Endodermal cell (in vitro differentiated cells): ENCODE measurements around the gene FZD8. TPM values are rescaled to one million over a fixed set of nuclear protein-coding genes. Genes with fewer than 3 reads are reported as not detected.
A peak's percentile ranks its signal among the peaks of the same experiment; 100 is the strongest.

ENCODE experiments used
- DNase-seq: peaks from one replicate; pipeline ENCODE4 v3.0.0-alpha.2; 2017
- H3K27ac ChIP-seq: 2 replicates; pipeline ENCODE4 v1.5.1; 2013; ENCODE audit warnings: mild to moderate bottlenecking, low read depth, low read length, moderate library complexity
- H3K27me3 ChIP-seq: 2 replicates; pipeline ENCODE4 v1.6.1; 2013; ENCODE audit warnings: mild to moderate bottlenecking, low read length, moderate library complexity; ENCODE audit not compliant: insufficient read depth, control insufficient read depth, poor library complexity, severe bottlenecking
- H3K36me3 ChIP-seq: 2 replicates; pipeline ENCODE4 v1.7.0; 2013; ENCODE audit warnings: mild to moderate bottlenecking, low read length, moderate library complexity; ENCODE audit not compliant: control insufficient read depth, insufficient read depth
- H3K4me1 ChIP-seq: one replicate; pipeline ENCODE4 v1.7.0; 2013; ENCODE audit warnings: low read length; ENCODE audit not compliant: control insufficient read depth, insufficient read depth
- H3K4me3 ChIP-seq: 2 replicates; pipeline ENCODE4 v1.5.1; 2013; ENCODE audit warnings: mild to moderate bottlenecking, low read length, moderate library complexity
- H3K9ac ChIP-seq: 2 replicates; pipeline ENCODE4 v1.6.1; 2013; ENCODE audit warnings: mild to moderate bottlenecking, low read length, moderate library complexity; ENCODE audit not compliant: poor library complexity, severe bottlenecking; ENCODE audit errors: extremely low read depth
- H3K9me3 ChIP-seq: 2 replicates; pipeline ENCODE4 v1.6.1; 2013; ENCODE audit warnings: mild to moderate bottlenecking, low read length, moderate library complexity; ENCODE audit not compliant: control insufficient read depth
- H3K27ac Mint-ChIP-seq: 2 replicates; pipeline ENCODE4 v1.8.0; 2020; ENCODE audit warnings: mixed read lengths
- H3K27me3 Mint-ChIP-seq: 2 replicates; pipeline ENCODE4 v1.8.0; 2021; ENCODE audit warnings: mild to moderate bottlenecking, mixed read lengths; ENCODE audit not compliant: insufficient read depth
- H3K36me3 Mint-ChIP-seq: 2 replicates; pipeline ENCODE4 v1.8.0; 2020; ENCODE audit warnings: low read depth, mixed read lengths
- H3K4me1 Mint-ChIP-seq: 2 replicates; pipeline ENCODE4 v1.8.0; 2020; ENCODE audit warnings: mixed read lengths
- H3K4me3 Mint-ChIP-seq: 2 replicates; pipeline ENCODE4 v1.8.0; 2020; ENCODE audit warnings: mild to moderate bottlenecking, moderate library complexity, mixed read lengths
- H3K9me3 Mint-ChIP-seq: 2 replicates; pipeline ENCODE4 v1.8.0; 2020; ENCODE audit warnings: mild to moderate bottlenecking, mixed read lengths
- WGBS, 2 experiments: methylation state at CpG; one replicate each; pipeline versions ENCODE4 v1.1.5 to v1.1.7; 2013; ENCODE audit warnings: missing lambda C conversion rate in 2 of 2, mixed read lengths in 1 of 2; ENCODE audit not compliant: insufficient coverage in 1 of 2, insufficient read length in 1 of 2; 5-methylcytosine and 5-hydroxymethylcytosine counted together
- total RNA-seq, 2 donors: library from RNA; stranded (reverse); fragmentation: NEBNext Ultra II Directional in 1 of 2; extraction: Animal tissue kit (Norgen Biotek cat#: 25700) in 1 of 2; gene quantifications; 2 replicates in 1 of 2; 3 replicates in 1 of 2; pipeline ENCODE4 v1.2.1, GENCODE V29; 2021
- TF ChIP-seq, protein P1 (sequence below): fragments of 200-600 bp; sonication (generic); conservative IDR thresholded peaks from 2 replicates; pipeline ENCODE4 v1.5.0; 2021; ENCODE audit warnings: antibody characterized with exemption, mild to moderate bottlenecking

The FZD8 gene
- total RNA-seq, 2 donors from 2014 or later: 133 to 189 TPM

DNA sequence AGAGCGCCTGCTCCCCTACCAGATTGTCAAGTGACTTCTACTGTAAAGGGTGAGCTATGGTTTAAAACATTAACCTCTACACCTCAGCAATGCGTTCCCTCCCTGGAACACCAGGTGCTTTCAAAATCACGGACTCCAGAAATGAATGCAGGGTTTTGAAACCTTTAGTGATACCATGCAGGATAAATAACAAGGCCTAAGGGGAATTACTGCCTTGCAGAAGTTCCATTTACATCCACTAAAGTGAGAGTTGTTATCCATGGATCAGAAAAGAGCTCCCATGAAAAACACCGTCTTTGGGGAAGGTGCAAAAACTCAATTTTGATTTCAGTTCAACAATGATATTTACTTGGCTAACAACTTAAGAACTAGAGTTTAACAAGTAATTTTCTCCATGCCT is 4.0 kb downstream of the FZD8 start:
- H3K4me3 Mint-ChIP-seq: peak overlapping the region; percentile 94
- Histone ChIP-seq H3K4me1 (peaks cover 1% of the 10 kb centered on the region), H3K36me3 (peaks cover 16% of the 10 kb centered on the region), H3K27ac (no peak overlapping the region), H3K4me3 (peak overlapping the region; percentile 91), H3K9me3 (no peaks in the 10 kb centered on the region), H3K27me3 (no peaks in the 10 kb centered on the region), H3K9ac (peak overlapping the region; percentile 36)
- DNase-seq: no peak
- no peaks in the 10 kb centered on the region for H3K27me3 Mint-ChIP-seq
- H3K27ac Mint-ChIP-seq: no peak overlapping the region
- peaks cover 32% of the 10 kb centered on the region for H3K36me3 Mint-ChIP-seq
- TF ChIP-seq, protein P1, sequence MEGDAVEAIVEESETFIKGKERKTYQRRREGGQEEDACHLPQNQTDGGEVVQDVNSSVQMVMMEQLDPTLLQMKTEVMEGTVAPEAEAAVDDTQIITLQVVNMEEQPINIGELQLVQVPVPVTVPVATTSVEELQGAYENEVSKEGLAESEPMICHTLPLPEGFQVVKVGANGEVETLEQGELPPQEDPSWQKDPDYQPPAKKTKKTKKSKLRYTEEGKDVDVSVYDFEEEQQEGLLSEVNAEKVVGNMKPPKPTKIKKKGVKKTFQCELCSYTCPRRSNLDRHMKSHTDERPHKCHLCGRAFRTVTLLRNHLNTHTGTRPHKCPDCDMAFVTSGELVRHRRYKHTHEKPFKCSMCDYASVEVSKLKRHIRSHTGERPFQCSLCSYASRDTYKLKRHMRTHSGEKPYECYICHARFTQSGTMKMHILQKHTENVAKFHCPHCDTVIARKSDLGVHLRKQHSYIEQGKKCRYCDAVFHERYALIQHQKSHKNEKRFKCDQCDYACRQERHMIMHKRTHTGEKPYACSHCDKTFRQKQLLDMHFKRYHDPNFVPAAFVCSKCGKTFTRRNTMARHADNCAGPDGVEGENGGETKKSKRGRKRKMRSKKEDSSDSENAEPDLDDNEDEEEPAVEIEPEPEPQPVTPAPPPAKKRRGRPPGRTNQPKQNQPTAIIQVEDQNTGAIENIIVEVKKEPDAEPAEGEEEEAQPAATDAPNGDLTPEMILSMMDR: no peak
- peaks cover 14% of the 10 kb centered on the region for H3K4me1 Mint-ChIP-seq
- 20 to 21% methylated on average over 4 of the region's 4 CpGs for WGBS, 2 experiments
- no peaks in the 10 kb centered on the region for H3K9me3 Mint-ChIP-seq

DNA sequence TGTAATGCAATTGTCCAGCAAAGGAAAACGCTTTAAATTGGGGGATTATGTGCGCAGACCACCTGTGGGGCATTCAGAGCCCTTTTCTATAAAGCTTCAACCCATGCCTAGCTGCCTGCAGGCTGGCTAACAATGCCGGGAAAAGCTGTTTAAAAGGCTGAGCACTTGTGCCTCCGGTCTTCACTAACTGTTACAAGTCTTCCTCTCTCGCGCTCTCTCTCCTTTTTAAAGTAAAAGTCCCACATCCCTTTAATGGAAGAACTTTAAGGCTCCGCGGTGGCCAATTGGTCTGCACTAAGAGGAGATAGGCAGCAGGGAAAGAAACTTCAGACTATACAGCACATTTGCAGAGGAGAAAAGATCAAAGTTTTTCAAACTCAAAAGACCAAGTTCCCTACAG is 4.6 kb downstream of the FZD8 start:
- Histone ChIP-seq H3K4me3 (peak overlapping the region; percentile 91), H3K4me1 (peaks cover 8% of the 10 kb centered on the region), H3K36me3 (peaks cover 16% of the 10 kb centered on the region), H3K9ac (peak overlapping the region; percentile 36), H3K9me3 (no peaks in the 10 kb centered on the region), H3K27ac (no peak overlapping the region), H3K27me3 (no peaks in the 10 kb centered on the region)
- Mint-ChIP-seq H3K36me3 (peaks cover 32% of the 10 kb centered on the region), H3K4me3 (peak overlapping the region; percentile 94), H3K9me3 (no peaks in the 10 kb centered on the region), H3K27ac (no peak overlapping the region), H3K4me1 (peaks cover 20% of the 10 kb centered on the region), H3K27me3 (no peaks in the 10 kb centered on the region)
- WGBS, 2 experiments: 4 to 11% methylated on average over 3 to 8 of the region's 8 CpGs
- TF ChIP-seq, protein P1: no peak
- peak; percentile 79 for DNase-seq

DNA sequence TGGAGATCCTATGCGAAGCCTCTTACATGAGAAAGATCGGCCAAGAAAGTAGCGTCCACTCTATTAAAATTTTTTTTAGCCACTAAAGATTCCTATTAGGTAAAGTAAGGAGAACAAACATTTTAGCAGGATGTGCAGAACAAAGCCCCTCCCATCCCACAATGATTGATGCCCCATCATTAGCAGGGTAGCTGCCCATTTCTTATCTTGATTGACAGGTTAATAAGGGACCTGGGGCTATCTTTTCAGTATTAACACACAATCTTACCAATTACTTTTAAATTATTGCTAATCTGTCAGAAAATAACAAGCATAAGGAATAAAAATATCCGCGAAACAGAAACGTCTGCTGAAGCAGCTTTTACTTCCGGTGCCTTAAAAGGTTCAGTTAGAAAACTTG is 5.1 kb downstream of the FZD8 start:
- H3K4me1 Mint-ChIP-seq: peaks cover 22% of the 10 kb centered on the region
- no peak for DNase-seq
- no peaks in the 10 kb centered on the region for H3K27me3 Mint-ChIP-seq
- Histone ChIP-seq H3K4me1 (peaks cover 10% of the 10 kb centered on the region), H3K4me3 (peak overlapping the region; percentile 91), H3K9me3 (no peaks in the 10 kb centered on the region), H3K36me3 (peaks cover 16% of the 10 kb centered on the region), H3K9ac (no peak overlapping the region), H3K27me3 (no peaks in the 10 kb centered on the region), H3K27ac (no peak overlapping the region)
- peaks cover 32% of the 10 kb centered on the region for H3K36me3 Mint-ChIP-seq
- H3K9me3 Mint-ChIP-seq: no peaks in the 10 kb centered on the region
- TF ChIP-seq, protein P1: no peak
- H3K4me3 Mint-ChIP-seq: peak overlapping the region; percentile 94
- WGBS, 2 experiments: 14 to 30% methylated on average over 2 to 7 of the region's 7 CpGs
- no peak overlapping the region for H3K27ac Mint-ChIP-seq
